IPS-NIHi7 (cell line): Measurements from ENCODE around the gene GPR135.

ENCODE experiments used
- DNase-seq: peaks from one replicate; pipeline ENCODE4 v3.0.0; 2012; ENCODE audit warnings: mixed read lengths; ENCODE audit errors: extremely low spot score

GPR135 gene, protein sequence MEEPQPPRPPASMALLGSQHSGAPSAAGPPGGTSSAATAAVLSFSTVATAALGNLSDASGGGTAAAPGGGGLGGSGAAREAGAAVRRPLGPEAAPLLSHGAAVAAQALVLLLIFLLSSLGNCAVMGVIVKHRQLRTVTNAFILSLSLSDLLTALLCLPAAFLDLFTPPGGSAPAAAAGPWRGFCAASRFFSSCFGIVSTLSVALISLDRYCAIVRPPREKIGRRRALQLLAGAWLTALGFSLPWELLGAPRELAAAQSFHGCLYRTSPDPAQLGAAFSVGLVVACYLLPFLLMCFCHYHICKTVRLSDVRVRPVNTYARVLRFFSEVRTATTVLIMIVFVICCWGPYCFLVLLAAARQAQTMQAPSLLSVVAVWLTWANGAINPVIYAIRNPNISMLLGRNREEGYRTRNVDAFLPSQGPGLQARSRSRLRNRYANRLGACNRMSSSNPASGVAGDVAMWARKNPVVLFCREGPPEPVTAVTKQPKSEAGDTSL

DNA sequence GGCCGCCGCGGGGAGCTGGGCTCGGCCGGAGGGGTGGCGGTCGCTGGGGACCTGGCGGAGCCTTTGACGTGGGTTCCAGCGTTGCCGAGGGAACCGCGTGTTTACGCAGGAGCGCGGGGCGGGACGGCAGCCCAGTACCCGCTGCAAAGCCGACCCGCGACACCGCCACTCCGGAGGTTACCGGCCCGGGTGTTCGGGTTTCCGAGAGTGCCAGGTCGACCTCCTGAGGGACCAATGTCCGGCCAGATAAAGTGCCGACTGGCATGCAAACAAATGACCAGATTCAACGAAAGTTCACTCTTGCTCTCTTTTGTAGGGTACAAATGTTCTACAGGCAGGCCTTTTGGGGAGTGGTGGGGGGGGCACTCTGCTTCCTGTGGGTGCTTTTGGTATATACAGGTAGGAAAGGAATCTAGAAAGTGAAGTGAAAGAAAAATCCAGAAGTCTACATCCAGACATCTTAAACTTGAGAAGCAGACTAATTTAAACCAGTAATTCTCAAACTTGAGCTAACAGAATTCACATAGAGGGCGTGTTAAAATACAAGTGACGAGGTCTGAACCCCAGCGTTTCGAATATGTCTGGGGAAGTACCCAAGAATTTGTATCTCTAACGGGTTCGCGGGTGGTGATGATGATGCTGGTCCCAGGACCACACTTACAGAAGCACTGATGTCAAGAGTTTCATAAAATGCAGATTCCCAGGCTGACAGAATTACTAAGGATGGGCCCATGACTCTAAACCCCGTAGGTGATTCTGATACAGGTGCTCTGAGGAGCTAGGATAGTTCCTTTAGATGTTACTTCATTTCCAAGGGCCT, at the start of gene GPR135:
Gene GPR135, minus strand, starts transcription at position 65 of the 820 bp plus-strand sequence. CDS start 154 bp downstream, outside the sequence.
- no peak for DNase-seq

DNA sequence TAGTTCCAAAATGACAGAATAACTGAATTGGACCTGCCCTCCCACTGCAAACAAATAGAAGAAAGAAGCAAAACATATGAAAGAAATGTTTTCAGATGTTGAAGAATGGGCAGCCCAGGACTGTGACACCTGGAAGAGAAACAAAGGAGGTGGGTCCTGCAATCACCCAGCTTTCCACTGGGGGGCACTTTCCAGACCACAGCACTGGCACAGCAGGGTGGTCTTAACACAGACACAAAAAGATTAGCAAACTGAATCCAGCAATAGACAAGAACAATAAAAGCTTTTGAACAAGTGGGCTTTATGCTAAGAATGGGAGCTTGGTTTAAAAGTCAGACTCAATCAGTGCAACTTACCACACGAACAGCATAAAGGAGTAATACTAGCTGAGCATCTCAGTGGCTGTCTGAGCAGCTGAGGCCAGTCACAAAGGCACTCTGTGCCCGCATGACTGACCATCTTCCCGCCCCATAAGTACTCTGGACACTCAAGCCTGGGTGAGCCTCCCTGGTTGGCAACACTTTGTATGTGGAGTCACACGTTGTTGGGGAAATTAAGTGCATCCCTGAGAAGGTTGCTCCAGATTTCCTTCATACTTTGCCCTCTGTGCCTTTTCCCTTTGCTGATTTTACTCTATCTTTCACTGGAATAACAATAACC, 46.9 kb upstream of the GPR135 start:
- peak; percentile 79 for DNase-seq

DNA sequence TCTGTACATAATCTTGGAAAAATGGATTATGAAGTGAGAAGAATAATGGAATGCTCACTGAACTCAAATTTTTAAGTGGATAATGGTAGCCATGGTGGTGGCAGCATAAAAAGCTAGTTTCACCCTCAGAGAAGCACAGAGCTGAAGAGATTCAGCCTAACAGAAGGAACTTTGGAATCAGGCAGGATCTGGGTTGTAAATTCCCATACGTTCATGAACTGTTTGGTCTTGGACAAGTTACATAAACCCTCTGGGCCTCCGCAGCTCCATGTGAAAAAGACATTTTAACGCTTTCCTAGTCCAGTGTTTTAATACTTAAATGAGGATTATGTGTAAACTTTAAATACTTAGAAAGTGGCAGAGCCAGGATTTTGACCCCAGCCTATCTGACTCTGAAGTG, 45.8 kb upstream of the GPR135 start:
- no peak for DNase-seq

DNA sequence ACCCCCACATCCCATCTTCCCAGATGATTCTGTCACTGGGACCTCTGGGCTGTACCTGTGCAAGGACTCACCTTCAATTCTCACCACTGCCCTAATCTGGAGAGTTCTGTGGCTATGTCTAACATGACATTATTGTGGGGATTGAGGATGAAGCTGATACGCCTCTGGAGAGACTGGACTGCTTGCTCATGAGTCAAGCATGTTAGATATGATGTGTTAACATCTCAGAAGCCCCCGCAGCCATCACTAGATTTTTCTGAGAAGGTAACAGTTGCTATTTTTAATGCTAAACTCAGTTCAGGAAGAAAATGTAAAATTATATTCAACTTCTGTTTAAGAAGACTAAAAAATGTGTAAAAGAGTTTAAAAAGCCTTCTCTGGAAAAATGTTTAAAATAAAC, 44.8 kb upstream of the GPR135 start:
- no peak for DNase-seq

DNA sequence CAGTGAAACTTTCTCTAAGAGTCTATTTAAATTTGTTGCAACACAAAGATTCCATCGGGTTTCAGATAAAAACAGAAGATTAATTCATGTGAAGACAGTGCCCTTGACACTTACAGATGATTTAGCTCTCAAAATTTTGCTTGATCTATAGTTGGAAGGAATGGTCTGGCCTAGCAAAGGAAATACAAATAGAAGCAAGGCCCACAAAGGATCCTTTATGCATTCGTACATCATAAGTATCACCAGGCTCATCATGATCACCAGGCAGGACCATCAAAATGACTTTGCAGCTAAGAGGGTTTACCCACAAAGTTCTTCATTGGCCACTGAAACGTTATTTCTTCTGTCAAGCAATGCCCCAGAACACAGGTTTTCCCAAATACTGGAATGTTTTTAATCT, 43.9 kb upstream of the GPR135 start:
- DNase-seq = no peak

DNA sequence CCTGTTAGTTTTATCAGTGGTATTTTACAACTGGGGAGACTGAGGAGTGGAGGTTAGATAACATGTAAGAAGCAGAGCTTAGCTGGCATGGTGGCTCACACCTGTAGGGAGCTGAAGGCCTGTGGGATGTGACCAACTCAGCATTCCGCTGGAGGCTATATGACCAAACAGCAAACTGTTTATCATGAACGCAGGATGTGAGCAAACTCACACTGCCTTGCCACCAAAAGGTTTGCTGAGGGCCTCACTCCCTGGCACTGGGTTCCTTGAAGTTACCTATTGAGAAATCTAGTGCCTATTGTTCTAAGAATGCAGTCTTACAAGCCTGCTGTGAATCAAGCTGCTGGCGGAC, 42.5 kb upstream of the GPR135 start:
- DNase-seq = no peak

DNA sequence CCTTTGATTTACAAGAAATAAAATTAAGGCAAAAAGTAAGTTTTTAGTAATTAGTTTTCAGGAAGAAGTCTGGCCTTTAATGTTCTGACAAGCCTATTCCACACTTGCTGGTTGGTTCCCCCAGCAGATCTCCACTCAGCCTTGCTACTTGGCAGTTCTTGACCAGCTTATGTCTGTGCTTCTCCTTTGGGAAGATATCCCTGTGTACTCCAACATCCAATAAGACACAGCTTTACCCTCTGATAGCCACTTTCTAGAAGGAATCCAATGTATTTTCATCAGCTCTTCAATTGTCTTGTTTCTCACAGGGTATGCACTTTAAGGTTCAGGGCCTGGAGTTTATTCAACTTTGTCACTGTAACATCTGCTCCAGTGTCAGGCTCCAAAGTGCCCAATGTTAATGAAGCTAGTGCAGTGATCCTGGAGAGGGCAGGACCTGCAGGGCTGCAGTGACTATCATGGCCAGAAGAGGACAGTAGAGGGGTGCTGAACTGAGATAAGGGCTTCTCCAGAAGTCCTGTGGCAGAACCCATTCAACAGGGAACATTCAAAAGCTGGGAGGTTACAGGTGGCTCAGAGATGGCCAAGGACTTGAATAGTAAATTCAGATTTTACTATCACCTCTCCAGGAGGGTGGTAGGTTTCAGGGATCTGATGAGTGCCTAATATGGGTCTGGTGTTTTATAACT, 42.0 kb upstream of the GPR135 start:
- DNase-seq = peak; percentile 88

DNA sequence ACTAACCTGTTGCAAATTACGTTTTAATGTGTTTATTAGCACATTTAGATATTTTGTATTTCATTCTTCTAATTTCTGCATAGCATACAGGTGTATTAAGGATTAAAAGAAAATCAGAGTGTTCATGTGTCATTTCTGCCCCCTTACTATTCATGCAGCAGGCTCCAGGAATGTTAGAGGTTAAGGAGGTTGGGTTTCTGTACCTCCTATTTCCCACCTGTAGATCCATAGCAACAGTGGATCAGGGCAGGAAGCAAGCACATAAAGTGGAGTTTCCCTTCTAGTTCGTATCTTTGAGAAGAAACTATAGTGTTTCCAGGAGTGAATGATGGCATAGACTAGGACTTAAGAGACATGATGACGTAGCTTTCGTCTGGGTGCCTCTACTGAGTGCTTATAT, 38.1 kb upstream of the GPR135 start:
- no peak for DNase-seq

DNA sequence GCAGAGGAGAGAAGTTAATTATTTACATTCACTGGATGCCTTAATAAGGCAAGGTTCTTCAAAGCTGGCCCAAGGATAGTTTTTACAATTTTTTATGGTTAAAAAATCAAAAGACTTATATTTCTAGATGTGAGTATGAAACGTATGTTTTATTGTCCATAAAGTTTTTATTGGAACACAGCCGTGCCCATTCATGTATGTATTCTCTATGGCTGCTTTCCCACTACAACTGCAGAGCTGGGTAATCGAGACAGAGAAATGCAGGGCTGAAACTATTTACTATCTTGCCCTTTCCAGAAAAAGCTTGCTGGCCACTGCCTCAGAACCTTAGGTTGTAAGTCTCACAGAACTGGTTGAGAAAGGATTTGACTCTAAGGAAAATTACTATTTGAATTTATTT, 35.6 kb upstream of the GPR135 start:
- DNase-seq = no peak

DNA sequence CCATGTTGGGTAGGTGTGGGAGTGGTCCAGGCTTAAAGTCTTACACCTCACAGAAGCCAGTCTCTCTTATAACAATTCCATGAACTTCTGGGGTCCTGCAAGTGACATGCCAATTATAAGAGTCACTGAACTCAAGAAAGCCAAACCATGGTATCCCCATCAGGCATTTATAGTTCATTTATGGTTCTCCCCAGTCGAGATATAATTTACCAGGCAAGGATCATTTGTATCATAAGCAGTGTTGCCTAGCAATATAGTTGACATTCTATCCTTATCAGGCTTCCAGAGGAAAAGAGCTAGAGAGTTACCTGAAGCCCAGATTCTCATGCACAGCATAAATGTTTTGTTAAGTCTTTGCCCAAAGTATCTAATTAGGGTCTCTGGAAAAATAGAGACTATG, 27.2 kb upstream of the GPR135 start:
- DNase-seq = no peak

DNA sequence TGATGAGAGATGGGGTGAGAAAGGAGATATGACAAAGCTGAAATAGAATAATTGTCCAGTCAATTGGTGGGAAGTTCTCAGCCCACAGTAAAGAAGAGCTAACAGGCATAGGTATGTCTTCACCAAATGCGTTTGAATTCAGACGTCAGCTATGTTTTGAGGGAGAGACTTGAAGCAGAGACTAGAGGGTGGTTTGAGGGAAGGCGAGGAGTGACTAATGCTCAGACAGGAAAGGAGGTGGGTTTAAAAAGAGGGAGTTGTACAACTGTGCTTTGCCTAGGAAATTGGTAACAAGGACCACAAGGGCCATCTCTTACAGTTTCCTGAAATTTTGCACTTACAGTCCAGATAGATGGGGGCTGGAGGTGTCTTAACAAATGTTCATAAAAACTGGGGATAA, 25.6 kb upstream of the GPR135 start:
- no peak for DNase-seq

DNA sequence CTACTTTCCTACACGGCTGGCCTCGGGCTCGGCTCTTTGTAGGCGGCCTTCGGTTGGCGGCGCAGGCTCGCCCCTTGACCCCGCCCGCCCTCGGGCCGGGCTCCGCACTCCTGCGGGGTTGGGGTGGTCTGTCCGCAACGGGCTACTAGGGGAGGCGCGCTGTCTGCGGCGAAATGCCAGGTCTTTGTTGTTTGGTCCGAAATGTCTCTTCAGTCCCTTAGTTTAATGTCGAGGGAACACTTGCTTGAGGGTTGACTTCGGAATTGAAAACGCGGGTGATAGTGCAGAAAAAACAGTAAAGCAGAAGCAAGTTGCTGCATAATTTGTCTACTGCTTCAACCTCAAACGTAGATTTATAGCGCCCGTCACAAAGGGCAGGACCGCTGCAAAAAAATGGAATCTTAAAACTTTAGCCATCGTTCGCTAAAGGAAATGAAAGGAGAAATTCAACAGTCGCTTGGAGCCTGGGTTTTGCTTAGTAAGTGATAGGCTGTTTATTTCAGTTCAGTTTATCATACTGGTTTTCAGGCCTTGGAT, 19.5 kb upstream of the GPR135 start:
- no peak for DNase-seq

DNA sequence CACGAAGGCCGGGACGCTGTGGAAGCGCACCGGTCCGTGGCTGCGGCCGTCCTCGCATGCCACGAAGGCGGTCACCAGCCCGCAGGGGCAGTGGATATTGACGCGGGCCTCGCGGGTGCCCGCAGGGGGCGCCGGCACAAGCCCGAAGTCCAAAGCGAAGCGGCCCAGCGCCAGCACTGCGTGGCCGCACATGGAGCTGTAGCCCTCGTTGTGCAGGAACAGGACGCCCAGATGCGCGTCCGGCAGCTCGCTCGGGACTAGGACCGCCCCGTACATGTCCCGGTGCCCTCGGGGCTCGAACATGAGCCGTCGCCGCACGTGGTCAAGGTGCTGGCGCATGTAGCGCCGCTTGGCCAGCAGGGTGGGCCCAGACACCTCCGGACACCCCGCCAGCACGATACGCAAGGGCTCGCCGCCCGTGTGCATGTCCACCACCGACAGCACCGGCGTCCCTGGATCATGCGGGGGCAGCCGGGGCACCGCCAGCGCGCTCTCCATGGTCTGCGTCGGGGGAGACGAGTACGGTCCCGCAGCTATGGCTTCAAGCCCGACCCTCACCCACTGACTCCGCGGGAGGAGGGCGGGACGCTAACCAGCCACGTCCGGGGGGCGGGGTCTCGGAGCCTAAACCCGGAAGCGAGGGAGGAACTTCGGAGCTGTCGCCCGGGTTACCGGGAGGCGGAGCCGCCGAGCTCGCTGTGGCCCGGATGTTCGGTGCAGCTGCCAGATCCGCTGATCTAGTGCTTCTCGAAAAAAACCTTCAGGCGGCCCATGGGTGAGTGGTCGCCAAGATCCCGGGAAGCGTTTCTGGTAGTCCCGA, 18.8 kb upstream of the GPR135 start, which contains the start of the genes JKAMP and L3HYPDH:
Gene JKAMP, plus strand, starts transcription at position 699 of the 820 bp plus-strand sequence. Its CDS starts 73 bp downstream, at position 772.
Gene L3HYPDH, minus strand, starts transcription at position 590 of the 820 bp plus-strand sequence. Its CDS starts 92 bp downstream, at position 498.
- peak; percentile 96 for DNase-seq

DNA sequence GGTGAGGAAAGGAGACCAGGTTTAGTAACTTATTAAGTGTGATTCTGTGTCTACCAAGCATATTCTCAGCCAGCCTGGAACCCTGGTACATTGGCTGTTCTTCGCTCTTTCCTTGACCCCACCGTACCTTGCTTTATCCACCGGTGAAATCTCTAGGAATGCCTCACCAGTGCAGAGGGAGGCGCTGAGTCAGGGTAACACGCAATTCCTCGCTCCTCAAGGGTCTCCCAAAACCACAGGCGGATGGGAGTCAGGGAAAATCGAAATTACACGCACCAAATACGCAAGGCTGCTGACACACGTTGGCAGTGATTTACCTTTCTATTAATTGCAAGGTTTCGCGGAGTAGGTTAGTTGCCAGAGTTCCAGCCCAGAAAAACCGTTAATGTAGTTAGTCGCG, 18.2 kb upstream of the GPR135 start:
- DNase-seq = peak; percentile 15

DNA sequence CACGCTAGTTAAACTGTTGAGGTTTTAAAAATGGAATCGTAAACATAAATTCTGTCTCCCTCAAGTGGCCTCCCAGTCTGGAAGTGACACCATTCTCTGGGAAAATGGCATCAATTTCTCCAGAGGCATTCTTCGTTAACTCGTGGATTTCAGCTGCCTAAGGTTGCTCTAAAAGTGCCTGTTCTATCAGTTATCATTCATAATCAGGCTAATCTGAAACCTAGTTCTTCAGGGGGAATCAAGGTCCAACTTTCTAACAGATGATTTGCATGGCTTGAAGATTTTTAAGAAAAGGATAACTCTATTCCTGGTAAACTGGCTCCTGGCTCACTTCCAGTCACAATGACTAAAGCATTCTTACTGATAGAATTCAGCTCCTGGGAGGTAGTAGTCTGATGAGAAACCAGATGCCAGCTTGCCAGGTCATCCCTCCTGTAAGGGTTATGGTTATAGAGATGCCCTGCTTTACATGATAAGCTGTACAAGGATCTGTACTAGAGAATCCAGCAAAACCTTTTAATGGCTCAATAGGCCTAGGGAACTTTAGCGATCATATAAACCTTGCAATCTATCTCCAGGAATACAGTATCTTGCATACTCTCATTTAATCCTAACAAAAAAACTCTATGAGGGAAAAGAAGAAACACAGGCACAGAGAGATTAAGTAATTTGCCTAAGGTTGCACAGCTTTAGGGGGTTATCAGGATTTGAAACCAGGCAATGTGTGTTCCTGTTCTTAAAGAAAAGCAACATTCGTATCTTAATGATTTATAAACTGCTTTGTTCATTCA, 17.6 kb upstream of the GPR135 start:
- DNase-seq = no peak

DNA sequence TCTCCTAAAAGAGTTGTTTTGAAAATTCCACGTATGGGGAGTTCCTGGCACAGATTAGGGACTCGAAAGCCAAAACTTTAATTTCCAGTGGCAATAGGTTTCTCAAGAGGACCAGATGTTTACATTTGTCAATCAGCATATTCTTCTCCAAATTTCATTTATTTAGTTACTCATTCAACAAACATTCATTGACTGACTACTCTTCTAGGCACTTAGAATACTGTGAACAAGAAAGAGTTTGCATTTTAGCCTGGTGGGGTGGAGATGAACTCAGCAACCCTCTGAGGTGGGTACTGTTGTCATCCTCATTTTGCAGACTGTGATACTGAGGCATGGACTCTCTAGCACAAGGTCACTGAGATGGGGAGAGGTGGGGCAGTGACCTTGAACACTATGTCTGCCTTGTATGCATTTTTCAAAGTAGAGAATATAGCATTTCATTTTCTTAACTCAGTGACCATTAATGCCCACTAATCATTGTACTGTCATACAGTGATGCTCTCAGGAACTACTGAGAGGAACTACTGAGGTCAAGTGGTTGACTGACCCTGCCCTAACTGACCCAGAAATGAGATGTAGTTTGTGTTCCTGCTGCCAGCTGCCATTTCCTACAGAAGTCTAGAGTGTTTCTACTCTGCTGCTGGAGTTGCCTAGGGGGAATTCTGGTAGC, 16.8 kb upstream of the GPR135 start:
- DNase-seq = no peak

DNA sequence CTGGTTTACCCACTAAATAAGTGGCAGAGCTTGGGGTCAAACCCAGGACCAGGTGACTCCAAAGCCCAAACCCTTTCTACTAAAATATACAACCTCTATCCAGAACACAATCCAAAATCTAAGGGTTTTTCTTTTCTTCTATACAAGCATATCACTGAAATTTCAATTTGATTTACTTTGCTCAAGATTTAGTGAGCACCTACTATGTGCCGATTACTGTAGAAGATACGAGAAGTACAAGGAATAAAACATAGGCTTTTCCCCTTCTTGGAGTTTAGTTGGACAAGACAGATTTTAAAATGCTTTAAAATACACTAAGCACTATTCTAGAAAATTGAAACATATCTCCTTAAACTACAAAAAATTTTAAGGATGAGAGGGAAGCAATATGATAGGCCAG, 16.2 kb upstream of the GPR135 start:
- DNase-seq = no peak

DNA sequence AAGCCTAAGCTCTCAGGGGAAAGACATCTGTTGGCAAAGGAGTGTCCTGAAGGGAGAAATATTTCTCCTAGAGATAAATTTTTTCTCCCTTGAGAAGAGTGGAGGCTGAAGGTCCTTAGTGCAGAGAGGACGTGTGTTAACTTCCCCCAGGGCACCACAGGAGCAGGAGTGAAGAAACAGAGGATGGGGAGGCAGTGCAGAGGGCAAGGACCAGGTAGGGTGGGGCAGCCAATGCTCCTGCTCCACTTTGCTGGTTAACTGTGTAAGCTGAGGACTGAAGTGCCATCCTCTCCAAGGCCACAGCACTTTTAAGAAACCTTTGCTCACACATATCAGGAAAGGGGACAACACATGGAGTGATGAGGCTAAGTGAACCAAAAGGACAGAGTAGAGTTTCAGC, 15.0 kb upstream of the GPR135 start:
- no peak for DNase-seq

DNA sequence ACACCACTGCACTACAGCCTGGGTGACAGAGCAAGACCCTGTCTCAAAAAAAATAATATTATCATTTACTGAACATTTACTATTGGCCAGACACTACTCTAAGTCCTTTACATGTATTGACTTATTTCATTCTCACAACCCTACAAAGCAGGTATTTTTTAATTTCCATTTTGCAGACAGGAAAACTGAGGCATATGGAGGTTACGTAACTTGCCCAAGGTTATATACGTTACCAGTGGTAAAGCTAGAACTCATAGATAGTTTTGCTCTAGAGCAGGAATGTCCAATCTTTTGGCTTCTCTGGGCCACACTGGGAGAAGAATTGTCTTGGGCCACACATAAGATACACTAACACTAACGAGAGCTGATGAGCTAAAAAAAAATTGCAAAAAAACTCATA, 13.4 kb upstream of the GPR135 start:
- DNase-seq = no peak
